ENCODE data around the gene FAM168A.

Gene FAM168A

GRCh38 chr11:73393011-73393380 lies 204.9 kb downstream of the FAM168A start:
- H3K4me3 ChIP-seq (ENCODE audit: insufficient read depth, low read length, poor library complexity, severe bottlenecking): no peak overlapping the region
- no peaks in the 10 kb centered on the region for H3K36me3 ChIP-seq (ENCODE audit: low read length)
- peaks cover 26% of the 10 kb centered on the region for H3K79me2 ChIP-seq (ENCODE audit: insufficient read depth, low read length)
- H3K9me3 ChIP-seq (ENCODE audit: insufficient read depth, low read length): no peaks in the 10 kb centered on the region
- no peak overlapping the region for H3K27ac ChIP-seq (ENCODE audit: low read depth, low read length)
- no peak overlapping the region for H3K9ac ChIP-seq (ENCODE audit: low read length)
- TF ChIP-seq EZH2phosphoT487 (conservative IDR thresholded peaks at IDR 0.05; ENCODE audit: low read length): no peak
- TF ChIP-seq CTCF (IDR thresholded peaks at IDR 0.05; ENCODE audit: insufficient read depth, low read length, poor library complexity, severe bottlenecking): no peak
- H3K27me3 ChIP-seq (ENCODE audit: low read length): no peaks in the 10 kb centered on the region
- H3K9me2 ChIP-seq (replicated peaks; ENCODE audit: insufficient read depth, low read length): no peaks in the 10 kb centered on the region
- H3F3A ChIP-seq (ENCODE audit: insufficient read depth): no peaks in the 10 kb centered on the region
- H2AFZ ChIP-seq (ENCODE audit: low read depth, low read length, severe bottlenecking): no peak overlapping the region
- no peaks in the 10 kb centered on the region for H4K20me1 ChIP-seq (ENCODE audit: low read depth, low read length)
- H3K4me2 ChIP-seq (ENCODE audit: low read depth, low read length, poor library complexity, severe bottlenecking): no peak overlapping the region

- Histone ChIP-seq H4K20me1 (ENCODE audit: low read depth, low read length) (no peaks in the 10 kb centered on the region), H3F3A (ENCODE audit: insufficient read depth) (no peaks in the 10 kb centered on the region), H3K79me2 (ENCODE audit: insufficient read depth, low read length) (peaks cover 32% of the 10 kb centered on the region), H3K4me2 (ENCODE audit: low read depth, low read length, poor library complexity, severe bottlenecking) (no peak overlapping the region), H3K9ac (ENCODE audit: low read length) (no peak overlapping the region), H3K27ac (ENCODE audit: low read depth, low read length) (no peak overlapping the region), H3K9me2 (replicated peaks; ENCODE audit: insufficient read depth, low read length) (no peaks in the 10 kb centered on the region), H2AFZ (ENCODE audit: low read depth, low read length, severe bottlenecking) (no peak overlapping the region), H3K4me3 (ENCODE audit: insufficient read depth, low read length, poor library complexity, severe bottlenecking) (no peak overlapping the region), H3K36me3 (ENCODE audit: low read length) (no peaks in the 10 kb centered on the region), H3K27me3 (ENCODE audit: low read length) (no peaks in the 10 kb centered on the region), H3K9me3 (ENCODE audit: insufficient read depth, low read length) (no peaks in the 10 kb centered on the region)
- no peak for TF ChIP-seq EZH2phosphoT487 (conservative IDR thresholded peaks at IDR 0.05; ENCODE audit: low read length)
- no peak for TF ChIP-seq CTCF (IDR thresholded peaks at IDR 0.05; ENCODE audit: insufficient read depth, low read length, poor library complexity, severe bottlenecking)
These were observed 205.6 kb downstream of the FAM168A start for GRCh38 chr11:73392108-73393010.

GRCh38 chr11:73391665-73392064 lies 206.2 kb downstream of the FAM168A start:
- Histone ChIP-seq H2AFZ (ENCODE audit: low read depth, low read length, severe bottlenecking) (no peak overlapping the region), H3K9me2 (replicated peaks; ENCODE audit: insufficient read depth, low read length) (no peaks in the 10 kb centered on the region), H3K79me2 (ENCODE audit: insufficient read depth, low read length) (peaks cover 39% of the 10 kb centered on the region), H3K27ac (ENCODE audit: low read depth, low read length) (no peak overlapping the region), H4K20me1 (ENCODE audit: low read depth, low read length) (no peaks in the 10 kb centered on the region), H3K27me3 (ENCODE audit: low read length) (no peaks in the 10 kb centered on the region), H3K9ac (ENCODE audit: low read length) (no peak overlapping the region), H3K9me3 (ENCODE audit: insufficient read depth, low read length) (no peaks in the 10 kb centered on the region), H3F3A (ENCODE audit: insufficient read depth) (no peaks in the 10 kb centered on the region), H3K4me2 (ENCODE audit: low read depth, low read length, poor library complexity, severe bottlenecking) (no peak overlapping the region), H3K4me3 (ENCODE audit: insufficient read depth, low read length, poor library complexity, severe bottlenecking) (no peak overlapping the region), H3K36me3 (ENCODE audit: low read length) (no peaks in the 10 kb centered on the region)
- TF ChIP-seq CTCF (IDR thresholded peaks at IDR 0.05; ENCODE audit: insufficient read depth, low read length, poor library complexity, severe bottlenecking) (no peak), EZH2phosphoT487 (conservative IDR thresholded peaks at IDR 0.05; ENCODE audit: low read length) (no peak)
